ENCODE measurements around the gene SLC25A51. TPM values are rescaled to one million over a fixed set of nuclear protein-coding genes. Genes with fewer than 3 reads are reported as not detected.

The SLC25A51 gene
- total RNA-seq, 4 donors from 2014 or later: 29.0 to 41.9 (median 39.3) TPM

GRCh38 chr9:37938121-37938891, 34.4 kb upstream of the SLC25A51 start:
- Histone ChIP-seq H3K27me3 (no peaks in the 10 kb centered on the region), H3K9me3 (no peaks in the 10 kb centered on the region), H3K4me1 (peaks cover 21 to 37% (median 30%) of the 10 kb centered on the region in 4 donors), H3K4me3 (no peak overlapping the region), H3K36me3 (peaks cover 0 to 3% (median 0%) of the 10 kb centered on the region in 4 donors), H3K27ac (replicated peaks in 1 of 4) (no peak overlapping the region)
- DNase-seq (ENCODE audit: extremely low spot score): no peak
- 67% methylated on average over 22 of the region's 22 CpGs for WGBS
- TF ChIP-seq POLR2AphosphoS5 (IDR thresholded peaks at IDR 0.05) (no peak), CTCF (IDR thresholded peaks at IDR 0.05) (no peak), POLR2A (IDR thresholded peaks at IDR 0.05; ENCODE audit: low read depth) (no peak), EP300 (IDR thresholded peaks at IDR 0.05) (no peak)
- intact Hi-C loops (cut with DNase I): no loop called here

- 87% methylated on average over 9 of the region's 9 CpGs for WGBS
- Histone ChIP-seq H3K27ac (replicated peaks in 1 of 4) (no peak overlapping the region), H3K4me3 (no peak overlapping the region), H3K9me3 (no peaks in the 10 kb centered on the region), H3K4me1 (peaks cover 16 to 35% (median 23%) of the 10 kb centered on the region in 4 donors), H3K27me3 (no peaks in the 10 kb centered on the region), H3K36me3 (peaks cover 0 to 3% (median 0%) of the 10 kb centered on the region in 4 donors)
- TF ChIP-seq CTCF (IDR thresholded peaks at IDR 0.05) (no peak), POLR2A (IDR thresholded peaks at IDR 0.05; ENCODE audit: low read depth) (no peak), EP300 (IDR thresholded peaks at IDR 0.05) (no peak), POLR2AphosphoS5 (IDR thresholded peaks at IDR 0.05) (no peak)
- DNase-seq (ENCODE audit: extremely low spot score): no peak
- intact Hi-C loops (cut with DNase I): no loop called here
Observed at GRCh38 chr9:37937366-37937765, 33.4 kb upstream of the SLC25A51 start.

GRCh38 chr9:37936965-37937364, 33.0 kb upstream of the SLC25A51 start:
- no peak for DNase-seq (ENCODE audit: extremely low spot score)
- intact Hi-C loops (cut with DNase I): no loop called here
- 50% methylated on average over 4 of the region's 4 CpGs for WGBS
- peaks cover 16 to 35% (median 23%) of the 10 kb centered on the region in 4 donors for H3K4me1 ChIP-seq
- no peak overlapping the region for H3K27ac ChIP-seq (replicated peaks in 1 of 4)
- H3K27me3 ChIP-seq: no peaks in the 10 kb centered on the region
- H3K9me3 ChIP-seq: no peaks in the 10 kb centered on the region
- no peak overlapping the region for H3K4me3 ChIP-seq
- peaks cover 0 to 3% (median 0%) of the 10 kb centered on the region in 4 donors for H3K36me3 ChIP-seq
- no peak for TF ChIP-seq CTCF (IDR thresholded peaks at IDR 0.05)
- no peak for TF ChIP-seq POLR2AphosphoS5 (IDR thresholded peaks at IDR 0.05)
- TF ChIP-seq EP300 (IDR thresholded peaks at IDR 0.05): no peak
- TF ChIP-seq POLR2A (IDR thresholded peaks at IDR 0.05; ENCODE audit: low read depth): no peak

- no peak overlapping the region for H3K4me3 ChIP-seq
- TF ChIP-seq POLR2A (IDR thresholded peaks at IDR 0.05; ENCODE audit: low read depth): no peak
- TF ChIP-seq POLR2AphosphoS5 (IDR thresholded peaks at IDR 0.05): no peak
- no peak for TF ChIP-seq EP300 (IDR thresholded peaks at IDR 0.05)
- TF ChIP-seq CTCF (IDR thresholded peaks at IDR 0.05): no peak
- H3K9me3 ChIP-seq: no peaks in the 10 kb centered on the region
- intact Hi-C loops (cut with DNase I): no loop called here
- DNase-seq (ENCODE audit: extremely low spot score): no peak
- no peaks in the 10 kb centered on the region for H3K27me3 ChIP-seq
- peaks cover 16 to 35% (median 23%) of the 10 kb centered on the region in 4 donors for H3K4me1 ChIP-seq
- WGBS: 89% methylated on average over 5 of the region's 5 CpGs
- no peak overlapping the region for H3K27ac ChIP-seq (replicated peaks in 1 of 4)
- peaks cover 0 to 3% (median 0%) of the 10 kb centered on the region in 4 donors for H3K36me3 ChIP-seq
Observed at GRCh38 chr9:37936376-37936775, 32.4 kb upstream of the SLC25A51 start.
